GM21526 (cell line): ENCODE results near the gene MAPRE2.

ENCODE experiments used
- ATAC-seq: cut with Tn5 transposase; IDR thresholded peaks from one replicate; pipeline ENCODE4 v1.9.1; 2021; ENCODE audit warnings: moderate library complexity; ENCODE audit not compliant: unreplicated experiment, low FRiP score

The MAPRE2 gene

DNA sequence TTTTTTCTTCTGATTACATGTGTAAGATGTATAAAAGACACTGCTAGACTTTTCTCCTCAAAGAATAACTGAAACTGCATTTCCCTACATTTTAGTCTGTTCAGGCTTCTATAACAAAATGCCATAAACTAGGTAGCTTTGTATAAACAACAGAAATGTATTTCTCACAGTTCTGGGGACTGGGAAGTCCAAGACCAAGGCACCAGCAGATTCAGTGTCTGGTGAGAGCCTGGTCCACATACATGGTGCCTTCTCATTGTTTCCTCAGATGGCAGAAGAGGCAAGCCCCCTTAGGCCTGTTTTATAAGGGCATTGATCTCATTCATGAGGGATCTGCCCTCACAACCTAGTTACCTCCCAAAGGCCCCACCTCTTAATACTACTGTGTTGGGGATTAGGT lies 71.5 kb downstream of the MAPRE2 start:
- no peak for ATAC-seq

DNA sequence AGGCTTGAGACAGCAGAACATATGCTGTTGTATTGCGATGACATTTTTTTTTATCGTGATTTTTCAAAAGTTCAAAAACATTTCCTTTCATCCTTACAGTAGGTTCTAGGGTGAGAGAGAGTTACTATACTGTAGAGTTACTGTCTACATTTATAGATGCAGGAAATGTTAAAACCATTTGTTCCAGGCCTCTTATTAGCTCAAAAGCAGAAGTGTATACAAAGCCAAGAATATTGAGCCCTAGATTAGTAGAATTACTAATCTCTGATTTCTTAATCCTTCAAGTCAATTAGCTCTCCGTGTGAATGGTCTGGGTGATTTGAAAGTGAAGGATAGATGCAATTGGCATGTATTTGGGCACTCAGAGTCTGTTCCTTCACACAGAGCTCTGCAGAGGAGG lies 73.1 kb downstream of the MAPRE2 start:
- no peak for ATAC-seq

DNA sequence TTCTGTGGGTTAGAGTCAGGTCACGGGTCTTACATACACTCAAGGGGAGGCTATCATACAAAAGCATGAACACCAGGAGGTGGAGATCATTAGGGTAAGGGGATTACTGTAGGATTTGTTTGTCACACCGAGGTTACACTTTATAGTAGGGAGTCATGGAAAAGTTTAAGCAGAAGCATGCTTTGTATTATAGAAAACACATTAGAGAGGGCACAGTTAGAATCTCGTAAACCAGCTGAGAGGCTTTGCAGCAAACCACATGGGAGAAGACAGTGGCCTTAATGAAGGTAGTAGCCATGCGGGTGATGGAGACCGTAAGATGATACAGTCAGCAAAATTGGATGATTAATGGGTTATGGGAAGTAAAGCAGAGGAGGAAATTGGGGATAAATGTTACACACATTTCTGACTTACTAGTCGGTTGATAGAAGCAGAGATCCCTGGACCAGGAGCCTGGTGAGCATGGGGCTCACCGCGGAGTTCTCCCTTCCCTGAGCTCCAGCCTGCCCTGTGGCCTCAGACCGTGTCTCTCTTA lies 75.6 kb downstream of the MAPRE2 start:
- ATAC-seq = no peak

DNA sequence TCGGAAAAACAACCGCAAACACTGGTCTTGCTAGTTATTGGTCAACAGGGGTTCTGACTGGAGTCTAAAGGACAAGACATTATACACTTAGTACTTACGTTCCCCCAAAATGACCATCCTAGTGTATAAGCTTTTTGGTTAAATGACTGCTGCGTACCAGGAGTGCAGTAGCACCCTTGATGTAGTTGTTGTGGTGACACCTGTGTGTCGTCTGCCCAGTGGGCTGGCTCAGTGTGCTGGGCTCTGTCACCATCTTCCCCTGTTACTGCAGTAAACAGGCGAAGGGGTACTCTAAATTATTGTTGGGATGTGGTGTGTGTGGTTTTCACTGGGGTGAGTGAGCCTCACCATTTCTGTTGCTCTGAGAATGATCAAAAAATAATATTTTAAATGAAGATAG lies 76.2 kb downstream of the MAPRE2 start:
- ATAC-seq = no peak

DNA sequence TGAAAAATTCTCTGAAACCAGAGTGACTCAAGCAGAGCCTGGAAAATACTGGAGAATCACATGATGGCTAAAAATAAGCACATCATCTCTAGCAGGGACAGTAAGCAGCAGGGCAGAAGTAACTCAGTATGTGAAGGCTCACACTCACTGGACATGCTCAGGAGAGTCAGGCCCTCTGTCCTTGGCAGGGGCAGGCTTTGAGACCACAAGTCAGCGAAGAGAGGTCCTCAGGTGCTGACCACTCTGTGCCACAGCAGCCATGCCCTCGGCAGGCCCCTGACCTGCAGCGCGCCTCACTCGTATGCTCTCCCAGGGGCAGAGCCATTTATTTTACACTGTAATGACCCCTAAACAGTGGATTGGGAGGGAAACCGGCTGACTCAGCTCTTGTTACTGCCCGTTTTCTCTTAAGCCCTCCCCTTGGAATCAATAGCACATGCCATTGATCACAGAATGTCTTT lies 76.8 kb downstream of the MAPRE2 start:
- ATAC-seq = no peak

DNA sequence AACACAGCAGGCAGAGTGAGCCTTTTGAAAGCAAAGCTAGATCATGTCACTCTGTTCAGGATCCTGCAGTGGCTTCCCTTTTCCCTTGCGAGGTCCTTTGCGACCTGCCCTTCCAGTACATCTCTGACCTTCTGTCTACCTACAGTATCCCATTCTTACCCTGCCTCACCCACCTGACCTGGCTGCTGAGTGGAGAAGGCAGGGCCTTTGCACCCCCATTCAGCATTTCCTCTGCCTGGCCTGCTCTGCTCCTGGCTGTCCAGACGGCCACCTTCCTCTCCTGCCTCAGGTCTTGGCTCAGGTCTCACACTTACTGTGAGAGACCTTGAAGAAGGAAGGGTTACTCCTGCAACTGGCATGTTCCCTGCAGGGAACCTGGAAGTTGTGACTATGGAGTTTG lies 77.4 kb downstream of the MAPRE2 start:
- no peak for ATAC-seq

DNA sequence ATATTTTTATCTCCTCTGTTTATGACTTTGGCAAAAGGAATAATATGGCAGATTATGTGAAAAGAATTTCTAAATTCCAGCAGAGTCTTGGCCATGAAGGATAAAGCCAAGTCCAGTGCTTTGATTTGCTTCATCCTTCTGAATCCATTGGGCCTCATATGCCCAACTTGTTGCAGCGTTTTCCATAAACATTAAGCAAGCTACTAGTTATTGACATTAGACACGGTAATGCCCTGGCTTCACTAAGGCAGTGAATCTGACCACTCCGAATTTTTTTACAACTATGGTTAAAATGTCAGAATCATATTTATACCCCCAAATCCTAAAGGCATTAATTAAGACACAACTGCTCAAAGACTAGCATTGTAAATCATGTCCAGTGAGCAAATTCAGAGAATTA lies 79.8 kb downstream of the MAPRE2 start:
- no peak for ATAC-seq

DNA sequence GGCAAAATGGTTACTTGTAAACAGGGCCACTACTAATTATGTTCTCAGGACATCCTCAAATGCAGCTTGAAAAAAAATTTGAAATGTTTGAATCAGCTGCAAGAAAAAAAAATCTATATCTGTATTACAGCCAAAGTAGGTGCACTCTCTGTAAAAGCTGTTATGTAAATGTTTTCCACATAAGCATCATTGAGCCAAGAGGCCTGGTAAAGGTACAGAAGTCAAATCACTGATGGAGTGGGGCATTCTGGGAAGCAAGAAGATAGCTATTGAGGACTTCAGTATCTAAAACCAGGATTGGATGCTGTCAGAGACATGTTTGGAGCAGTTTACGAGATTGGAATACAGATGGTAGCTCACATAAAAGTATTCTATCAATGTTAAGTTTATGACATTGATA lies 80.3 kb downstream of the MAPRE2 start:
- ATAC-seq = no peak

DNA sequence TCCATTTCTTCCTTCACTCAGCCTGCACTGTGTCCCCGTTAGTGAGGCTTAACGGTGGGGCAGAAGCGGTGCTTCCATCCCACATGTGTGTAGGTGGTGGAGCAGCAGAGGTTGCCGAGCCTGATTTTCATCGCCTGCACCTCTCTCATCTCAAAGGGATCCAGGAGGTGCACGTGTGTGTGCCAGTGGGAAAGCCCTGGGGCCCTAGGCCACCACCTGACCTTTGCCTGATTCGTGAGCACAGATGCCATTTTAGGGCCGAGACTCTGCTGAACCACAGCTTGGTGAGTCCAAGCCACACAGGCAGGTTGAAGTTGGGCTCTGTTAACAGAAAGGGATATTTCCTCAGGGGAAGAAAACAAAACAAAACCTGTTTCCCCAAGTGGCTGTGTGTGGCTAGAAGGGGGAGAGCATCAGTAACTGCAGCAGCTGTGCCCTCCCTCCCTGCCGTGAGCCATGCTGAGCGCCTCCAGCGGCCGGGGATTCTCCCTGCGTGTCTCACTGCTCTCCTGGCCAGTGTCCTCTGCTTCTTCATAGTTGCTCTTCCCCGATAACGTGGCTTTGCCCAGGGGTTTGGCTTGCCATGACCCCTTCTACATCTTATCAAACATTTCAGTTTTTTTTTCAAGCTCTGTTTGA lies 81.5 kb downstream of the MAPRE2 start:
- peak; percentile 89 for ATAC-seq

DNA sequence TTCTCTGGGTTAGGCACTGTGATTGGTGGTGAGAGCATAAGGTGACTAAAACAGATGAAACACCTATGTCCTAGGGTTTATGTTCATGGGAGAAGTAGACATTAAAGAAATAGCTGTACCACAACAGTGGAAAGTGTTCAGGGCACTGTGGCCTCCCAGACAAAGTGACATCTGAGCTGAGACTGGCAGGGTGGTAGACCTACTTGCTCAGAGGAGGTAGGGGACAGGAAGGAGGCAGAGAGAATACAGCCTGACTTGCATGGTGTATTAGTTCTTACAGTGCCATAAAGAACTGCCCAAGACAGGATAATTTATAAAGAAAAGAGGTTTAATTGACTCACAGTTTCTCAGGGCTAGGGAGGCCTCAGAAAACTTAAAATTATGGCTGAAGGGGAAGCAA lies 82.6 kb downstream of the MAPRE2 start:
- no peak for ATAC-seq

DNA sequence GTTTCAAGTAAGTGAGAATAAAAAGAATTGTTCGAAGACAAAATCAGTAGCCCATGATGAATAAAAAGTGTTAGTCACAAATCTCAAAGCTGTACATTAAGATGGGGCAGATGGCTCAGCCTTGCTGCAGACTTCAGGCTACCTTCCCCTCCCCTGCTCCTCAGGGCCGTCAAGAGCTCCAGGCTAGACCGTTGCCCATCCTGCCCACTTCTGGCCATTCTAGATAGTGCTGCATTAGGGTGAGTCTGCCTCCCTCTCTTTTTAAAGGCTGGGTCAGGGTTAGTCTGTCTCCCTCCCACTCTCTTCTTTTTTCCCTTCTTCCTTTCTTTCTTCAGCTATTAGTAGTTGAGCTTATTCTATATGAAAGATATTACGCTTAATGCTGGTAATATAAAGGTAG lies 86.0 kb downstream of the MAPRE2 start:
- no peak for ATAC-seq

DNA sequence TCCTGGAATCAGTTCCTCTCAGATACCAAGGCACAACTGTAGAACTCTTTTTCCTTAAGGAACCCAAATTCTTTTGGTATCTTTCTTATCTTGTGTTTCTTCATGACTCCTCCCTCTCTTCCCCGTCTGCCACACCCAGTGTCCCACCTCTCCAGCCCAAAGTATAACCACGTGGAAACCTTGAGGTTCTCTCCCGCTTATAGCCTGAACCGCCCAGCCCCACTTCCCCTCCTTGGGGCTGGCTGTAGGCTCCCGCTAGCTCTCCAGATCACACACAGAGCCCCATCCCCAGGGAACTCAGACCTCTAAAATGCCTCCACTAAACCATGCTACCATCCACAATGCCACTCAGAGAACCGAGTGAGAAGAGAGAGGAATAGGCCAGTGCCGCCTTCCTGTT lies 87.5 kb downstream of the MAPRE2 start:
- no peak for ATAC-seq

DNA sequence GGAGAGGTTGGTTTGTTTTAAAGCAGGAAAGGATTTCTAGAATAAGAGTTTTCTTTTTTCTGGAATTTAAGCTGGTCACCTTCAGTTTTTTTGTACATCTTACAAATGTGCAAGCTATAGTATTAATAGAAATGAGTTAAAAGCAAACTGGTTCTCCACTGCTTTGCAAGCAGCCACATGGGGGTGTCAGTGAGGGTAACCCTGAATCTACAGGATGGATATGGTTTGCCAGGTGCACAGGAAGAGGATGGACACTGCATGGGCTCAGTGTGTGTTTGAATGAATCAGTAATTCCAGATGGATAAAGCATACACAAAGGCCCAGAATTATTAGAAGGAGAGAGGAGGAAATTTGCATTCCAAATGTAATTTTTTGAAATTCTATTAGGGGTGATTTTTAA lies 89.0 kb downstream of the MAPRE2 start:
- ATAC-seq = no peak

DNA sequence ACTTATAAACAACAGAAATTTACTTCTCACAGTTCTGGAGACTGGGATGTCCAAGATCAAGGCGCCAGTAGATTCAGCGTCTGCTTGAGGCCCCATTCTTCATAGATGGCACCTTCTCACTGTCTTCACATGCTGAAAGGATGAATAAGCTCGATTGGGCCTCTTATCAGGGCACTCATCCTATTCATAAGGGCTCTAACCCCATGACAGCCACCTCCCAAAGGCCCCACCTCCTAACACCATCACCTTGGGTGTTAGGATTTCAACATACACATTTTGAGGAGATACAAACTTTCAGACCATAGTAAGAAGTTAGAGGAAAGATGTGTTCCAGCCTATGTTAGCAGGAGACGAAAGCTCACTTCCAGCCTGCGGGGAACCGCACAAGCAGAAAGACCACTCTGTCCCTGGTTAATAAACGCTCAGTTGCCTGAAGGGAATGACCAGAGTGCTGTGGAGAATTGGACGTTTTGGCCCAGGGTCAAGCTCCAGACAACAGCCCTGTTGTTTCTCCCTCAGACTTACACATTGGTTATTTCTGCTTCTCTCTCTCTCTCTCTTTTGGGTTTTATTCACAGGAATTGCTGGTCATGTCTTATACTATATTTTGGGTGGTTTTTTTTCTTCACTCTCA lies 90.3 kb downstream of the MAPRE2 start:
- ATAC-seq = no peak

DNA sequence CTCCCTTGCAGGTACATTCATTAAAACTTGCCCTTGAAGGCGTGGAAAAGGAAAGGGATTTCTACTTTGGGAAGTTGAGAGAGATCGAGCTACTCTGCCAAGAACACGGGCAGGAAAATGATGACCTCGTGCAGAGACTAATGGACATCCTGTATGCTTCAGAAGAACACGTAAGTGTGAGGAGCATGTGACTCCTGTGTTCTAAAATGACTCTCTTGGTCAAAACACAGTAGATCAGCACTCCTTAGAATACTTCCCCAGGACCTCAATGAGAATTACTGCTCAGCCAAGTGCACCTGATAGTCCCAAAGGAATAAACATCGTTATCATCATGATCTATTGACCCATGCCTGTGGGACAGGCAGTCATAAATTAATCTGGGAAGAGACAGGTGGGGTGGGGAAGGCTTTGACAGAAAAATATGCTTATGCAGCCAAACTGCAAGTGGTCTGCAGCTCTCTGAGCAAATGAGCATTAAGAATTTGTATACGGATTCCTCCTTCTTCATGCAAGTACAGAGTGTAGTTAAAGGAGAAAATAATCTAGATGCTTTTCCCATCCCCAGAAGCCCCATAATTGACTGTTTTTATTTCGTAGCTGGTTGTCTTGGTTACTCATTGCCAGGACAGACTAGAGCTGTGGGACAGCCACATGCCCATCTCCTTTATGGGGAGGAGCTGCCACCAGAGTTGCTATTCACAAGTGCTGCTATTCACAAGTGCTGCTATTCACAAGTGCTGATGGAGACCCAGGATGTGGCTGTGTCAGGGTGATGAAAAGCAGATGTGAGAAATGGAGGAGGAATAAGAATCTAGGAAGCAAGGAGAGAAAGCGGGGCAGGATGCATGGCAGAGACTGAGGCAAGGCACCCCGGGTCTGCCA lies 91.0 kb downstream of the MAPRE2 start:
- no peak for ATAC-seq

DNA sequence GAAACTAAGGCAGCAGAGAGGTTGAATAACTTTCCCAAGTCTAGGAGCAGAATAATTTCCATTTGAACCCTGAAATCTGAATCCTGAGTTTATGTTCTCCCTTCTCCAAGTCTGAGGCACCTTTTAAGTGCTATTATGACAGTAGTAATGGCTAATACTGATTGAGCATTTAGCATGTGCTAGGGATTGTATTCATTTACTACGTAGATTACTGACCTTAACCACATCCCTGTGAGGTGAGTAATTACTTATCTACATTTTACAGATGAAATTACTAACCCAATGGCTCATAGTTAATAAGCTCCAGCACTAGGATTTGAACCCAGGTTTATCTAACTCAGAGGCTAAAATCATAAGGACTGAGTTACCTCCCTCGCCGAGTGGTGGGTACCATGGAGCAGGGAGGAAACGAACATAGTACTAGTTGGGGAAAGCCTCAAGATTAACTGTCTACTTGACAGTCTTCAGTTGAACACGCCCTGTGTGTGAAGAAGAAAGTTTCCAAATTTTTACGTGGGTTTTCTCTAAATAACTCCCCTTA lies 93.0 kb downstream of the MAPRE2 start:
- no peak for ATAC-seq

DNA sequence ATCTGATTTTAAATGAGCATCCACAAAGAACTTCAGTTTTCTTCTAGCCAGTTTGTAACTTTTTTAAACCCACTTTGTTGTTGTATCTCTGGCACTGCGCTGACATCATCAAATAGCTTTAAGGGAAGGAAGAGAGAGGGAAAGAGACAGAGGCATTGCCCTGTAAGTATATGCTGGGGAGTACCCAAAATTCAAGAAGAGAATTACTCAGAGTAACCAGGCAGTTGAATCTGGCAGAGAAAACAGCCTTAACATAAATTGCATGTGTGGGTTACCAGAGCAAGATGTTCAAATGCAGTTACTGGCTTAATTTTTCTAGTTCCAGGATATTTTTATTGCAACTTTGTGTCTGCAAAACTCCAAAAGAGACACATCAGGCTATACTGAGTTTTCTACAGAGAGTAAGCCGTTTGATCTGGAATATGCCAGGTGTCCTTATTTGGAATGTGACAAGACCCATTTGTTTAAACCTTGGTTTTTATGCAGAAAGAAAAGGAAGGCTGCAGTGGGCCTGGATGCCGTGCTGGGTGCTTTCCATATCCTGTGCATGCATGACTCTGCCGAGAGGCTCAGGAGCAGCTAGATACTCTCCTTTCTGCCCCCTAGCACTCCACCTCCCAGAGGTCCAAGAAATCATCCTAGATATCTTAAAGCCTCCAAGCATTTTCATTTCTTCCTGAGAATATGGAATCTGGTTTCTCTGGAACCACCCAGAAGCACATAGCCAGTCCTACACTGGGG lies 93.7 kb downstream of the MAPRE2 start:
- no peak for ATAC-seq

DNA sequence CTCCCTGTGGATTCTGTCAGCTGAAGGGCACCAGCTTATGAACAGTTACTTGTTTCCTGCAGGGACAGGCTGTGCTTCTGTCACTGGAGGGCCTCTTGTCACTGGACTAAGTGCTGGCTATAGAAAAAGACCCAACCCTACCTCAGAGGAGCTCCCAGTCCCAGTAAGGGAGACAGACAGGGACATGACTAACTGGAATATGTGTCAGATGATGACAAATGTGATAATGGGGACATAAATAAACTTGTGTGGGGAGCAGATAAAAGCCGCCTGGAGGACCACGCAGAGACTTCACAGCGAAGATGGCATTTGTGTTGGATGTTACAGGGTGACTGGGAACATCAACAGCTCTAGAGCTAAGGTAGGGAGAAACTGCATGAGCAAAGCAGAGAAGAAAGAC lies 95.0 kb downstream of the MAPRE2 start:
- ATAC-seq = no peak

DNA sequence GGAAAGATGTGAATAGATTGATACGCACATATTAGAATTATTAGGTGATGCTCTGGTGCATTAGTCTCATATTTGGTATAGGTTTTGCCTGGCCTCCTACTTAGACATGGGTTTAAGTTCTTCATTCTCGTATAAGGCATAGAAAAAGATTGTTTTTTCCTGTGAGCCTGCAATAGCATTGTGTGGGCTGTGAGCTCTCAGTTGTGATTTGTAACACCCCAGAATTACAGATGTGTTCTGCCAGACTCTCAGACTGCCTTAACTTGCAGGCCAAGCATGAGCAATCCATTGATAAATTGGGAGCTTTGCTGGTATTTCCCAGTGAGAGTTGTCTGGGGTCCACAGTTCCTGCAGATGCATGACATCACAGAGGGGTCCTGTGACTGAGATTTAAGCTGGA lies 95.7 kb downstream of the MAPRE2 start:
- ATAC-seq = no peak

DNA sequence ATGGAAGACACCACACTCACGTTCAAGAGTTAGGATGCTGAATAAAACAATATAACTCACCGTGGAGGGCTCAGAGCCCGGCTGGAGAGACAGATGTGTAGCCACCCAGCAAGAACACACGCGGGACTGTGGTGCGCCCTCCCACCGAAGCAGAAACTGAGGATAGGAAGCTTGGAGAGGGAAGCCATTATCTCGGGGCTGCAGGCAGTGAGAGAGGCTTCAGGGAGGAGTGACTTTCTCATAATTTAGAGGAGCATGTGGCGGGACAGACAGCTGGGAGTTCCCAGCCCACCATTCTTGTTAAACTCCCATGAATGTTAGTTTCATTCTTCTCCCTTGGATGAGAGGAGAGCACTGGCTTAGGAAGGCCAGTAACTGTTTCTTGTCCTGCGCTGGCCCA lies 96.4 kb downstream of the MAPRE2 start:
- ATAC-seq = no peak
